Colonic mucosa (tissue), 4 donors: ENCODE results near the gene OTOP3. TPM values are rescaled to one million over a fixed set of nuclear protein-coding genes. Genes with fewer than 3 reads are reported as not detected.

Experiments used
- DNase-seq: peaks from one replicate; pipeline ENCODE4 v3.0.0-alpha.2; 2020
- H3K27ac ChIP-seq: fragments of 200-600 bp; one replicate; pipeline ENCODE4 v1.8.0; 2021
- H3K27me3 ChIP-seq: fragments of 200-600 bp; one replicate; pipeline ENCODE4 v1.8.0; 2021
- H3K36me3 ChIP-seq: fragments of 200-600 bp; one replicate; pipeline ENCODE4 v1.8.0; 2021
- H3K4me1 ChIP-seq: fragments of 200-600 bp; one replicate; pipeline ENCODE4 v1.8.0; 2021; ENCODE audit warnings: mild to moderate bottlenecking
- H3K4me3 ChIP-seq: fragments of 200-600 bp; one replicate; pipeline ENCODE4 v1.8.0; 2021
- H3K9ac ChIP-seq, 2 donors: one replicate each; pipeline ENCODE4 v1.7.0; 2013; ENCODE audit warnings: control low read depth in 2 of 2, low read depth in 2 of 2, low read length in 2 of 2
- H3K9me3 ChIP-seq: fragments of 200-600 bp; one replicate; pipeline ENCODE4 v1.8.0; 2021
- intact Hi-C: fragments of 100-400 bp; cut with DNase I; formaldehyde crosslinking; loops from one replicate; pipeline ENCODE4 v1.14.1; 2022
- total RNA-seq, 2 donors: library from RNA; stranded (reverse); fragmentation: NEBNext Ultra II Directional in 1 of 2; extraction: Animal tissue kit (Norgen Biotek cat#: 25700) in 1 of 2; gene quantifications; one replicate each; pipeline ENCODE4 v1.2.1, GENCODE V29; 2021
- TF ChIP-seq, protein P1 (sequence below): fragments of 200-600 bp; IDR thresholded peaks from one replicate; pipeline ENCODE4 v1.8.0; 2022; ENCODE audit warnings: antibody characterized with exemption, mild to moderate bottlenecking
- donor health status: healthy.
- donor health status: DM: no; HTN: no; CAD: no.
- donor health status: DM: no; HTN: no; CAD: no.

OTOP3 gene
- total RNA-seq, 2 donors from 2014 or later, result 0.40 TPM; not detected in 1

DNA sequence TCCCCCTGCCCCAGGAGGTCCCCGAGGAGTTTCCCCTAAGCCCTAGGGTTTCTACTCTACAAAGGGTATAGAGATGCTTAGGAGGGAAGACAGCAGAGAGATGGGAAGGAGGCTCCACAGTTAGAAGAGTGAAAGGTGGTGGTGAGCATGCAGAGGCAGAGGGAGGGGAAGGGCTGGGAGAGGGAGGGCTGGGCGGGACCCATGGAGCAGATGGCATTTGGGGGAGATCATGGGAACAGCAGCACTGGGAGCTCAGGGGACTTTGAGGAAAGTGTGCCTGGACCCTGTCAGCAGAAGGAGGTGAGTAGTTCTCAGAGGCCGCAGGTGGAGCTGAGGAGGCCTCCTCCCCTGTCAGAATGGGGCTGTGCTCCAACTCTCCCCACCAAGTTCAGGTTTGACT, 650 bp upstream of the OTOP3 start:
- peaks cover 29% of the 10 kb centered on the region for H3K27me3 ChIP-seq
- intact Hi-C loops, result no loop called here
- DNase-seq, result no peak
- H3K27ac ChIP-seq, result no peak overlapping the region
- H3K36me3 ChIP-seq, result no peaks in the 10 kb centered on the region
- H3K9ac ChIP-seq, result no peak overlapping the region
- H3K4me3 ChIP-seq, result no peak overlapping the region
- H3K9me3 ChIP-seq, result no peaks in the 10 kb centered on the region
- no peaks in the 10 kb centered on the region for H3K4me1 ChIP-seq
- TF ChIP-seq, protein P1, sequence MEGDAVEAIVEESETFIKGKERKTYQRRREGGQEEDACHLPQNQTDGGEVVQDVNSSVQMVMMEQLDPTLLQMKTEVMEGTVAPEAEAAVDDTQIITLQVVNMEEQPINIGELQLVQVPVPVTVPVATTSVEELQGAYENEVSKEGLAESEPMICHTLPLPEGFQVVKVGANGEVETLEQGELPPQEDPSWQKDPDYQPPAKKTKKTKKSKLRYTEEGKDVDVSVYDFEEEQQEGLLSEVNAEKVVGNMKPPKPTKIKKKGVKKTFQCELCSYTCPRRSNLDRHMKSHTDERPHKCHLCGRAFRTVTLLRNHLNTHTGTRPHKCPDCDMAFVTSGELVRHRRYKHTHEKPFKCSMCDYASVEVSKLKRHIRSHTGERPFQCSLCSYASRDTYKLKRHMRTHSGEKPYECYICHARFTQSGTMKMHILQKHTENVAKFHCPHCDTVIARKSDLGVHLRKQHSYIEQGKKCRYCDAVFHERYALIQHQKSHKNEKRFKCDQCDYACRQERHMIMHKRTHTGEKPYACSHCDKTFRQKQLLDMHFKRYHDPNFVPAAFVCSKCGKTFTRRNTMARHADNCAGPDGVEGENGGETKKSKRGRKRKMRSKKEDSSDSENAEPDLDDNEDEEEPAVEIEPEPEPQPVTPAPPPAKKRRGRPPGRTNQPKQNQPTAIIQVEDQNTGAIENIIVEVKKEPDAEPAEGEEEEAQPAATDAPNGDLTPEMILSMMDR, result no peak

DNA sequence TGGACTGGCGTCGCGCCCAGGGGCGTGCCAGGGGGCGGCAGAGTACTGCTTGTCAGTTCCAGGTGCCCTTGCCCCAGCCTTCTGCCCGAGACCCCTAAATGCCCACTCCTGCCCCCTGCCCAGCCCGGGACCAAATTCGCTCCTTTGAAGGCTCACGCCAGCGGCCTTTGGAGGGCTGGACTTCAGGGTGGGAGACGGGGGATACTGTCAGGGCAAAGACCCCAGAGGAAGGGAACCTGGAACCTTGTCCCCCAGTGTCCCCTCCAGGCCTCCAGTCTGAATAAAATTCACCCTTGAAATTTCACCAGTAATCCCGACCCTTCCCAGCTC, 737 bp downstream of the OTOP3 start:
- H3K36me3 ChIP-seq, result no peaks in the 10 kb centered on the region
- TF ChIP-seq, protein P1, result no peak
- H3K9me3 ChIP-seq, result no peaks in the 10 kb centered on the region
- no peaks in the 10 kb centered on the region for H3K4me1 ChIP-seq
- no peak overlapping the region for H3K27ac ChIP-seq
- no peak overlapping the region for H3K4me3 ChIP-seq
- intact Hi-C loops, result no loop called here
- no peak for DNase-seq
- H3K9ac ChIP-seq, result no peak overlapping the region
- H3K27me3 ChIP-seq, result peaks cover 29% of the 10 kb centered on the region

DNA sequence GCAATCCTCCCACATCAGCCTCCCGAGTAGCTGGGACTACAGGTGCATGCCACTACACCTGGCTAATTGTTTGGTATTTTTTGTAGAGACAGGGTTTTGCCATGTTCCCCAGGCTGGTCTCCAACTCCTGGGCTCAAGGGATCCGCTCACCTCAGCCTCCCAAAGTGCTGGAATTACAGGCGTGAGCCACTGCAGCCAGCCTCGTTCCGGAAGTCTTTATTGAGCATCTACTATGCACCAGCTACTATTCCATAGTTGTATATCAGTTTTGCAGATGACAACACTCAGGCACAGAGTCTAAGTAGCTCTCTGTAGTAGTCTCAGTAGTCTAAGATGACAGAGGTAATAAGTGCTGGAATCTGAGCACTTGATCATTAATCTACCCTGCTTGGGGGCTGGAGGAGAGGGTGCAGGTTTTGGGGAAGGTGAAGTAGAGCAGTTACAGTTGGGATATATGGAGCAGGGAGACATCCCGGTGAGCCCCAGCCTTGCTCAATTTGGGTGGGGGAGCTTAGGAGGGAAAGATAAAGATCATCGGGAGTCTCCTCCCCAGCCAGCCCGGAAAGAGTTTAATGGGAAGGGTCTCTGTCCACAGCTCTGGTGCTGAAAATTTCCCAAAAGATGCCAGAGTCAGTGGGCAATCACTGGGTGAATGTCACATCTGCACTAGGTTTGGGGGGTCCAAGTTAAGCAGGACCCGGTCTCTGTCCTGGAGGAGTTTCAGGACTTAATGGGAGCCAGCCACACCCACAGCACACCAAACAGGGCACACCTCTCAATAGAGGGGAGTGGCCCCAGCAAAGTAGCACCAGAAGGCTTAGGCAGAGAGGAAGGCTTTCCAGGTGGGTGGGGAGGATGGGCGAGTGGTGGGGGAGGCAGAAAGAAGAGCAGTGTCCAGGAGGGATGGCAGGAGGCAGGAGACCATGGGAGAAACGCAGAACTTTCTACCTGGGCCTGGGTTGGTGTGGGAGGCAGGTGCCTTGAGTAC, 1.7 kb downstream of the OTOP3 start:
- H3K4me1 ChIP-seq, result no peaks in the 10 kb centered on the region
- TF ChIP-seq, protein P1, result no peak
- no peaks in the 10 kb centered on the region for H3K36me3 ChIP-seq
- peaks cover 29% of the 10 kb centered on the region for H3K27me3 ChIP-seq
- no peak for DNase-seq
- H3K27ac ChIP-seq, result no peak overlapping the region
- intact Hi-C loops, result no loop called here
- no peak overlapping the region for H3K4me3 ChIP-seq
- no peaks in the 10 kb centered on the region for H3K9me3 ChIP-seq
- no peak overlapping the region for H3K9ac ChIP-seq

DNA sequence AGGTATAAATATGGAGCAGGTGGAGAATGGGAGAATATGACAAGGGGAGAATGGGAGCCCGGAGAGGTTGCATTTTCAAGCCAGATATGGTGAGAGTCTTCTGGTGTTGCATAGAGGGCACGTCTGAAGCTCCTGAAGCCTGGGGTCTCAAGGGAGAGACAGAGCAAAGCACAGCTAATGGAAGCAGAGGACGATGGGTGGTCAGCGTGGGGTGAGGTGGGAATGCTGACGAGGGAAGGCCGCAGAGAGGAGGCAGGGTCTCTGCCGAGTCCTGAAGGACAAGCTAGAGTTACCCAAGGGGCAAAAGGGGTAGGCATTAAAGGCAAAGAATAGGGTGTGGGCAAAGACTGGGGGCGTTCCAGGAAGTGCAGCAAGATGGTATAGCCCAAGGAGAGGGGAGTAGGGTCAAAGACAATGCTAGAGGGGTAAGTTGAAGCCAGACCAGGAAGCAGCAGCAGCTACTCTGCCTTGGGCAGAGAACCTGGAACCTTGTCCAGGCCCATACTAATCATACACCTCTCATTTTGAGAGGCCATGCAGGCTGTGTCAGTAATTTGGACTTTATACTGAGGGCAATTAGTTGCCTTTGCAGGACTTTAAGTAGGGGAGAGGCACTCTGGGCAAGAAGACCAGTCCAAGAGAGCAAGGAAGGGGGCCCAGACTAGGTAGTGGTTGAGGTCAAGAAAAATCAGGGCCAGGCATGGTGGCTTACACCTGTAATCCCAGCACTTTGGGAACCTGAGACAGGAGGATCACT, 2.7 kb downstream of the OTOP3 start:
- intact Hi-C loops, result no loop called here
- Histone ChIP-seq H3K27me3 (peaks cover 29% of the 10 kb centered on the region), H3K27ac (no peak overlapping the region), H3K4me1 (no peaks in the 10 kb centered on the region), H3K9ac (no peak overlapping the region), H3K9me3 (no peaks in the 10 kb centered on the region), H3K4me3 (no peak overlapping the region), H3K36me3 (no peaks in the 10 kb centered on the region)
- TF ChIP-seq, protein P1, result no peak
- no peak for DNase-seq

DNA sequence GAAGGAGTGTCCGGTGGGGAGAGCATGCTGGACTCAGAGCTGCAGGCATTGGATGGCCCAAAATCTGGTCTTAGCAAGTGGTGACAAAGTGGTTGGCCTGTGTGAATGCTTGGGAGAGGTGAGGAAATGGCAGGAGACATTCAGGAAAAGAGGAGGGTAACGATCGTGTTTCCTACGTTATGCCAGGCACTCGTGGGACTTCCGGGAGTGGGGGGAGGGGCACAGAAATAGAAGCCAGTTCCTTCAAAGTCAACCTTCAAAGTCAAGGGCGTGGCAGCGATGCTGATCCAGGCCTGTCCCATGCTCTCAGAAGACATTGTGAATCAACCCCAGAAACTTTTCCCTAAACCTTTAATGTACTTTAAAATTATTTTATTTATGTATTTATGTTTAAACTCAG, 3.8 kb downstream of the OTOP3 start:
- intact Hi-C loops, result no loop called here
- Histone ChIP-seq H3K36me3 (no peaks in the 10 kb centered on the region), H3K27me3 (peaks cover 29% of the 10 kb centered on the region), H3K9me3 (no peaks in the 10 kb centered on the region), H3K27ac (no peak overlapping the region), H3K4me3 (no peak overlapping the region), H3K4me1 (no peaks in the 10 kb centered on the region), H3K9ac (no peak overlapping the region)
- TF ChIP-seq, protein P1, result no peak
- DNase-seq, result no peak
